Erythroblast (primary cell): ENCODE measurements around the gene CHD5.

Source experiments
- GATA1 ChIP-seq: IDR thresholded peaks from 2 replicates; pipeline ENCODE4 v1.6.1; 2011; ENCODE audit warnings: low read depth, mild to moderate bottlenecking, control low read depth, low read length, moderate library complexity
- POLR2A ChIP-seq: IDR thresholded peaks from 2 replicates; pipeline ENCODE4 v1.6.1; 2011; ENCODE audit warnings: mild to moderate bottlenecking, low read length

- TF ChIP-seq POLR2A (no peak), GATA1 (no peak)
These were observed 111.2 kb downstream of the CHD5 start for GRCh38 chr1:6068932-6069331.
